ENCODE data around the gene TAS2R50. TPM values are rescaled to one million over a fixed set of nuclear protein-coding genes. Genes with fewer than 3 reads are reported as not detected.

Gene TAS2R50
- total RNA-seq, 2 experiments from 2014 or later = 0.95 to 1.4 TPM

DNA sequence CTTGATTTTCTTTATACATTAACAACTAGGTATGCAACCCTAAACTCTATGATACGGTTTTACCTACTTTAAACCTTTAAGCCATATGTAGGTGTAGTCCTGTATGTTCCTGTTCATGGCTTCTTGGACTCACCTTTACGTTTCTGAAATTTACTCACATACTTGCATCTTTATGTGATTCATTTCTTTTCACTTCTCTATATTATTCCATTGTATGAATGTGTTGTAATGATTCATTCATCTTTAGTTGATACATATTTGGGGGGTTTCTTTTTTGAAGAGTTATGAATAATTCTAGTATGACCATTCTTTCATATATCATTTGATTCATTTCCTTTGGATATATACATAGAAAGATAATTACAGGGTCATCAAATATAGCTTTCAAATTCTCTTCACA, 2.4 kb upstream of the TAS2R50 start:
- no peak overlapping the region for H3K27ac Mint-ChIP-seq
- no peak overlapping the region for H3K4me3 Mint-ChIP-seq
- peaks cover 12% of the 10 kb centered on the region for H3K9me3 Mint-ChIP-seq (ENCODE audit: insufficient read depth)
- ATAC-seq (no peak), DNase-seq (no peak)
- H3K36me3 Mint-ChIP-seq (ENCODE audit: low read depth) = peaks cover 29% of the 10 kb centered on the region
- CTCF ChIA-PET = no interaction called here
- H3K4me1 Mint-ChIP-seq (ENCODE audit: low read depth) = no peaks in the 10 kb centered on the region
- POLR2A ChIA-PET = no interaction called here
- peaks cover 9% of the 10 kb centered on the region for H3K27me3 Mint-ChIP-seq (ENCODE audit: low read depth)

DNA sequence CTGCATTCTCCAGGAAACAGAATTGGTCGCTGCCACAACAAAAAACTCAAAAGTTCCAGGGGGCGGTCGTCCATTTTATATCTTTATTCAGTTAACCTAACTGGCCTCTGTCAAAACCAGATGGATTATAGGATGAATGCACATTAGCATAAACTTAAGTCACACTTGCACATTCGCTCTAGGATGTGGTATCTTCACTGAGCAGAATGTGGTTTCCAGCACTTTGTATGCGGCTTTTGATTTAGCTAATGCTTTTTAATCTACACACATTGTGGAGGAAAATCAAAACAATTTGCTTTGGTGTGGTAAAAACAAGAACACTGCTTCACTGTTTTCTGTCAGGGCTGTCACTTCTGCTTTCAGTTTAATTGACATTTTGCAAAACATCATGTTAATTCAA, 4.5 kb downstream of the TAS2R50 start:
- H3K36me3 Mint-ChIP-seq (ENCODE audit: low read depth) = peaks cover 16% of the 10 kb centered on the region
- peaks cover 34% of the 10 kb centered on the region for H3K27me3 Mint-ChIP-seq (ENCODE audit: low read depth)
- no peaks in the 10 kb centered on the region for H3K9me3 Mint-ChIP-seq (ENCODE audit: insufficient read depth)
- peak; percentile 80 for DNase-seq
- peak; percentile 90 for ATAC-seq
- H3K4me1 Mint-ChIP-seq (ENCODE audit: low read depth) = peaks cover 24% of the 10 kb centered on the region
- H3K4me3 Mint-ChIP-seq = peak overlapping the region; percentile 35
- no peak overlapping the region for H3K27ac Mint-ChIP-seq
- ChIA-PET POLR2A (interaction anchor here (0.8 to 1.1 kb wide), 2 partner anchors 188 to 189 kb away, joined by 4 read pairs; partner anchors contain the start of gene SMIM10L1), CTCF (no interaction called here)

DNA sequence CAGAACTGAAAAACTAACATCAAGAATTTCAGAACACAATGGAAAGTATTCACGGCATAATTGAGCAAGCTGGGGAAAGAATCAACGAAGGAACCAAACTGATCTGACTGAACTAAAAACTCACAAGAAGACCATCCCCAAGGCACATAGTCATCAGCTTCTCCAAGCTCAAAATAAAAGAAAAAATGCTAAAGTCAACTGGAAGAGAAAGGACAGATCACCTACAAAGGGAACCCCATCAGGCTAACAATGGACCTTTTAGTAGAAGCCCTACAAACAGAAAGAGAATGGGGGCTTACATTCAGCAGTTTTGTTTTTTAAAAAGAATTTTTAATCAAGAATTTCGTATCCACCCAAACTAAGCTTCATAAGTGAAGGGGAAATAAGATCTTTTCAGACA, 11.7 kb downstream of the TAS2R50 start:
- peaks cover 17% of the 10 kb centered on the region for H3K36me3 Mint-ChIP-seq (ENCODE audit: low read depth)
- POLR2A ChIA-PET = no interaction called here
- H3K9me3 Mint-ChIP-seq (ENCODE audit: insufficient read depth) = no peaks in the 10 kb centered on the region
- no peaks in the 10 kb centered on the region for H3K4me1 Mint-ChIP-seq (ENCODE audit: low read depth)
- CTCF ChIA-PET = interaction anchor here (1.6 kb wide), 1 partner anchor 11 kb away, joined by 4 read pairs; no protein-coding TSS in a partner anchor
- H3K4me3 Mint-ChIP-seq = no peak overlapping the region
- H3K27ac Mint-ChIP-seq = no peak overlapping the region
- ATAC-seq (no peak), DNase-seq (no peak)
- H3K27me3 Mint-ChIP-seq (ENCODE audit: low read depth) = peaks cover 26% of the 10 kb centered on the region

DNA sequence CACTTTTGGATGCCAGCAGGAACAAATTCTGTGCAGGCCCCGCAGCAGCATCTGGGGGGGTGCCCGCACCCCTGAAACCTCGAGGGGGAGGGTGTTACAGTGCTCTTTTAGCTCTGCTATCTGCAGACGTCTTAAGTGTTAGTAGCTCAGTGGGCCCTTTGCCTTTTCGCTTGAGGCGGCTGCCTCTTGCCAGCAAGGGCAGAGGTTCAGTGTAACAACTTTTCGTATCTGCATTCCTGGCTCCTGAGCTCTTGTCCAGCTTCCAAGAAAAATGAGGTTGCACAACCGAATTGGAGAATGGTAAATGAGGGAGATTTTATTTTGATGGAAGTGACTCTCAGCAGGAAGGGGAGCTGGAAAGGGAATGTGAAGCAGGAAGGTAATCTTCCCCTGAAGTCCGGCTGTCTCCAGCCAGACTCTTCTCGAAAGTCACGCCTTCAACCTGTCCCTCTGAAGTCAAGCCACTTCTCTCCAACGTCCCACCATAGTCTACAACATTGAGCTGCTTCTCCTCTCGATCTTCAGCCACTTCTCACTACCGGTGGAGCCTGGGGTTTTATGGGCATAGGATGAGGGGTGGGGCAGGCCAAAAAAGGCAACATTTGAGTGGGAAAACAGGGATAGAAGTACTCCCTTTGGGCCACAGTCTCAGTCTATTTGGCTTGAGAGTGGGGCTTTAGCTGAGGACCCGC, 17.8 kb downstream of the TAS2R50 start:
- no peak for ATAC-seq
- ChIA-PET CTCF (interaction anchor here (0.9 kb wide), 1 partner anchor 518 kb away, joined by 3 read pairs; no protein-coding TSS in a partner anchor), POLR2A (no interaction called here)
- Mint-ChIP-seq H3K9me3 (ENCODE audit: insufficient read depth) (no peaks in the 10 kb centered on the region), H3K27ac (no peak overlapping the region), H3K4me1 (ENCODE audit: low read depth) (peaks cover 1% of the 10 kb centered on the region), H3K36me3 (ENCODE audit: low read depth) (peaks cover 15% of the 10 kb centered on the region), H3K4me3 (no peak overlapping the region), H3K27me3 (ENCODE audit: low read depth) (no peaks in the 10 kb centered on the region)
- DNase-seq = no peak

DNA sequence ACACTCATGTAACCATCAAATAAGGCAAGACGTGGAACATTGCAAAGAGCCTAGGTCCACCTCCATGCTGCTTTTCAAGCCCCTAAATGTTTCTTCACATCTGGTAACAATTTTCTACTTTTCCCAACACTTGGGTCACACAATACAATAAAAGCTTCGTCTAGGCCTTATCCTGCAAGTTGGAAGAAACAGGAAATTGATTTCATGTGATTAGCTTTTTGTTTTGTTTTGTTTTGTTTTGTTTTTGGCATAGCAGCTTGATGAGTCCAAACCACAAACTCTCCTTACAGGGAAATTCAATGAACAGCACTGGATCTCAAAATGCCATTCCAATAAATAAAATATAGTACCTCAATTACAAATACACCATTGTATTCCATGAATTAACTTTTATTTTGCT, 19.3 kb downstream of the TAS2R50 start:
- POLR2A ChIA-PET = no interaction called here
- no peak overlapping the region for H3K4me3 Mint-ChIP-seq
- no peak for ATAC-seq
- CTCF ChIA-PET = no interaction called here
- H3K27ac Mint-ChIP-seq = no peak overlapping the region
- no peak for DNase-seq
- peaks cover 11% of the 10 kb centered on the region for H3K36me3 Mint-ChIP-seq (ENCODE audit: low read depth)
- H3K9me3 Mint-ChIP-seq (ENCODE audit: insufficient read depth) = no peaks in the 10 kb centered on the region
- peaks cover 1% of the 10 kb centered on the region for H3K4me1 Mint-ChIP-seq (ENCODE audit: low read depth)
- no peaks in the 10 kb centered on the region for H3K27me3 Mint-ChIP-seq (ENCODE audit: low read depth)

DNA sequence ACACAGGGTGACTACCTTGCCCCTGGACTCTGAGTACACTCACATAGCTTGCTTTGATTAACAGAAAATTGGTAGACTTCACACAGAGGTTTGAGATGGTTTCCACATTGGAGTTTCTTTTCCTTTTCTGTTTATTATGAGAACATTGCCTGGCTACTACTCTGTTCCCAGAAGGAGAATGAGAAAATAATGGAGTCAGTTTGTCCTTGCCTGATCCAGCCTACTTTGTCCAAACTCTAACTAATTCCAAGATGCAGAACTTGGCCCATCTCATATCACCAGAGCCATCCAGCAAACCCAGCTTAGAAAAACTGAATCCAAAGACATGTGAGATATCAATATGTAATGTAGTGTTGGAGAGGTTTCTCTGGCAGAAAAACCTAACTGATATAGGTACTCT, 20.4 kb downstream of the TAS2R50 start:
- ChIA-PET POLR2A (no interaction called here), CTCF (no interaction called here)

DNA sequence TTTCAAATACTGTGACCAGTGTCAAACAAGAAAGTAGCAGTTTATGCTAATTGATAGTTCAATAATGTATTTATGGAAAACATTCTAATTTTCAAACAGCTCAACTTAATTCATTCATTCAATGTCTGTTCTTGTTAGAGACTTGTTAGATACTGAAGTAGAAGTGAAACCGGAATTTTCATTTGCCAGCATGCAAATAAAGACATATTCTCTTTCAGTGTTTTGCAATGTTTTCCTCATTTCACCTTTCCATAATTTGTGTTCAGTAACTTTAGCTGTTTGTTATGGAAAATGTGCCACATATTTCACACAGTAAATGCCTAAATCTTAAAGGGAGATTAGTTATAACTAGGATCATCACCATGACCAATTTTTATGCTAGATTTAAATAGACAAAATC, 21.2 kb downstream of the TAS2R50 start:
- CTCF ChIA-PET = no interaction called here
- no peaks in the 10 kb centered on the region for H3K9me3 Mint-ChIP-seq (ENCODE audit: insufficient read depth)

More for the DNA sequence above, 20.4 kb downstream of the TAS2R50 start:
- Mint-ChIP-seq H3K9me3 (ENCODE audit: insufficient read depth) (no peaks in the 10 kb centered on the region), H3K4me1 (ENCODE audit: low read depth) (peaks cover 1% of the 10 kb centered on the region), H3K36me3 (ENCODE audit: low read depth) (peaks cover 11% of the 10 kb centered on the region), H3K27ac (no peak overlapping the region), H3K27me3 (ENCODE audit: low read depth) (no peaks in the 10 kb centered on the region), H3K4me3 (no peak overlapping the region)
- DNase-seq (no peak), ATAC-seq (no peak)

DNA sequence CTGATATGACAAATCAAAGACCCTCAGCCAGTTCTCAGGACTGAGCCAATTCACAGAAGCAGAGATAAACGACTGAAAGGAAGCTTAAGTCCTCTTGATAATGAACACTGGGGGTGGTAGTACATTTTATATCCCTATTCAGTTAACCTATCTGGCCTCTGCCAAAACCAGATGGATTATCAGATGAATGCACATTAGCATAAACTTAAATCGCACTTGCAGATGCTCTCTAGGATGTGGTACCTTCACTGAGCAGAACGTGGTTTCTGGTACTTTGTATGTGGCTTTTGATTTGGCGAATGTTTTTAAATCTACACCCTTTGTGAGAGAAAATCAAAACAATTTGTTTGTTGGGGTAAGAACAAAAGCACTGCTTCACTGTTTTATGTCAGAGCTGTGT, 26.5 kb downstream of the TAS2R50 start:
- CTCF ChIA-PET = interaction anchor here (0.7 kb wide), 1 partner anchor 111 kb away, joined by 3 read pairs; the partner anchor contains the start of gene PRR4
- peak; percentile 37 for DNase-seq
- peaks cover 19% of the 10 kb centered on the region for H3K36me3 Mint-ChIP-seq (ENCODE audit: low read depth)

More for the DNA sequence above, 21.2 kb downstream of the TAS2R50 start:
- H3K4me3 Mint-ChIP-seq = no peak overlapping the region
- ATAC-seq = no peak
- peaks cover 8% of the 10 kb centered on the region for H3K4me1 Mint-ChIP-seq (ENCODE audit: low read depth)
- DNase-seq = no peak
- H3K36me3 Mint-ChIP-seq (ENCODE audit: low read depth) = peaks cover 11% of the 10 kb centered on the region
- POLR2A ChIA-PET = no interaction called here
- H3K27ac Mint-ChIP-seq = no peak overlapping the region
- no peaks in the 10 kb centered on the region for H3K27me3 Mint-ChIP-seq (ENCODE audit: low read depth)

DNA sequence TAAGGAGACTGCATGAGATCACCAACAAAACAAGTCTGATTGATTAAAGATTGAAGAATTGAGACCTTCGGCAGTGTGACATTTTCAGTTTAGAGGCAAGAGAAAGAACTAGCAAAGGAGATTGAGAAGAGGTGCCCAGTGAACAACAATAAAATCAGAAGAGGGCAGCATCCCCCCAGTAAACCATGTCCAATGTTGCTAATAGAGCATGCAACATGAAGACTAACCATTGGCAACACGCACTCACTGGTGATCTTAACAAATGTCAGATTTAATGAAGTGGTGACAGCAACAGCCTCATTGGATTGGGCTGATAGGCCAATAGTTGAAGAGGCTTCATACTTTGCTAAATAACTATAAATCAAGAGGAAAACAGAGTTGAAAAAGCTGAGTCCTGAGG, 26.9 kb downstream of the TAS2R50 start:
- no peaks in the 10 kb centered on the region for H3K27me3 Mint-ChIP-seq (ENCODE audit: low read depth)
- peak; percentile 23 for DNase-seq
- no peak overlapping the region for H3K27ac Mint-ChIP-seq
- peaks cover 29% of the 10 kb centered on the region for H3K4me1 Mint-ChIP-seq (ENCODE audit: low read depth)
- peaks cover 22% of the 10 kb centered on the region for H3K36me3 Mint-ChIP-seq (ENCODE audit: low read depth)
- ChIA-PET CTCF (interaction anchor here (0.7 kb wide), 1 partner anchor 111 kb away, joined by 3 read pairs; the partner anchor contains the start of gene PRR4), POLR2A (no interaction called here)
- no peak overlapping the region for H3K4me3 Mint-ChIP-seq
- no peak for ATAC-seq
- H3K9me3 Mint-ChIP-seq (ENCODE audit: insufficient read depth) = peaks cover 12% of the 10 kb centered on the region

More for the DNA sequence above, 26.5 kb downstream of the TAS2R50 start:
- peak; percentile 51 for ATAC-seq
- H3K27ac Mint-ChIP-seq = no peak overlapping the region
- peaks cover 29% of the 10 kb centered on the region for H3K4me1 Mint-ChIP-seq (ENCODE audit: low read depth)
- peaks cover 9% of the 10 kb centered on the region for H3K9me3 Mint-ChIP-seq (ENCODE audit: insufficient read depth)
- no peaks in the 10 kb centered on the region for H3K27me3 Mint-ChIP-seq (ENCODE audit: low read depth)
- no peak overlapping the region for H3K4me3 Mint-ChIP-seq
- POLR2A ChIA-PET = interaction anchor here (1.0 kb wide), 1 partner anchor 211 kb away, joined by 3 read pairs; the partner anchor contains the start of gene SMIM10L1

DNA sequence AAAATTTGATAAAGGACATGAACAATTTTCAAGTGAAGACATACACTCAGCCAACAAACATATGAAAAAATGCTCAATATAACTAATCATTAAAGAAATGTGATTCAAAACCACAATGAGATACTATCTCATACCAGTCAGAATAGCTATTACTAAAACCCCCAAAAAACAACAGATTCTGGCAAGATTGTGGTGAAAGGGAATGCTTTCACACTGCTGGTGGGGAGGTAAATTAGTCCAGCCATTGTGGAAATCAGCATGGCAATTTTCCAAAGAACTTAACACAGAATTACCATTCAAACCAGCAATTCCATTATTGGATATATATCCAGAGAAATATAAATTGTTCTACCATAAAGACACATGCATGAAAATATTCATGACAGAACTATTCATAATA, 29.0 kb downstream of the TAS2R50 start:
- Mint-ChIP-seq H3K4me1 (ENCODE audit: low read depth) (peaks cover 35% of the 10 kb centered on the region), H3K27me3 (ENCODE audit: low read depth) (no peaks in the 10 kb centered on the region), H3K27ac (no peak overlapping the region), H3K4me3 (no peak overlapping the region), H3K9me3 (ENCODE audit: insufficient read depth) (peaks cover 24% of the 10 kb centered on the region), H3K36me3 (ENCODE audit: low read depth) (peaks cover 24% of the 10 kb centered on the region)
- ATAC-seq (no peak), DNase-seq (no peak)
- ChIA-PET POLR2A (no interaction called here), CTCF (no interaction called here)

DNA sequence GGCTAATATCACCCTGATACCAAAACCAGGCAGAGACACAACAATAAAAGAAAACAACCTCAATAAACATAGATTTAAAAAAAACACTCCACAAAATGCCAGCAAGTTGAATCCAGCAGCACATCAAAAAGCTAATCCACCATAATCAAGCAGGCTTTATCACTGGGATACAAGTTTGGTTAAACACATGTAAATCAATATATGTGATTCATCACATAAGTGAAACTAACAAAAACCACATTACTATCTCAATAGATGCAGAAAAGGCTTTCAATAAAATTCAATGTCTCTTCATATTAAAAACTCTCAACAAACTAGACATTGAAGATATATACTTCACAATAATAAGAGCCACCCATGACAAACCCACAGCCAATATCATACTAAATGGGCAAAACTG, 30.6 kb downstream of the TAS2R50 start:
- H3K4me3 Mint-ChIP-seq = no peak overlapping the region
- no peaks in the 10 kb centered on the region for H3K27me3 Mint-ChIP-seq (ENCODE audit: low read depth)
- H3K27ac Mint-ChIP-seq = no peak overlapping the region
- ATAC-seq = no peak
- POLR2A ChIA-PET = no interaction called here
- DNase-seq = no peak
- H3K36me3 Mint-ChIP-seq (ENCODE audit: low read depth) = peaks cover 27% of the 10 kb centered on the region
- H3K9me3 Mint-ChIP-seq (ENCODE audit: insufficient read depth) = peaks cover 25% of the 10 kb centered on the region
- peaks cover 33% of the 10 kb centered on the region for H3K4me1 Mint-ChIP-seq (ENCODE audit: low read depth)
- CTCF ChIA-PET = no interaction called here

DNA sequence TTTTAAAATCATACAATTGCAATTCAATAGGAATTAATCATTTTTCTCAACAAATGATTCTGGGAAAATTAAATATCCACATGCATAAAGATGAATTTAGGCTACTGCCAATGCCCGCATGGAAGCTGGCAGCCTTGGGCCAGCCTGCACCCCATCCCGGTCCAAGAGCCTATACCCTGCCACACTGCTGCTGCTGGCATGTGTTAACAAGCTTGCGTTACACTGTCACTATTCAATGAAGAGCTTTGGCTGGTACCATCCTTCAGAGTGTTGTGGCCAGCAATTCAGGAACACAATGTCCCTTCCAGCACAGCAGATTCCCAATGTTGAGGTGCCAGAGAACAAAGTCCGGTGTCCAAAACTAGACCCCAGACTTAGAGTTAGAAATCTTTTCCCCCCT, 34.1 kb downstream of the TAS2R50 start:
- Mint-ChIP-seq H3K9me3 (ENCODE audit: insufficient read depth) (peaks cover 40% of the 10 kb centered on the region), H3K27me3 (ENCODE audit: low read depth) (no peaks in the 10 kb centered on the region), H3K4me3 (no peak overlapping the region), H3K27ac (no peak overlapping the region), H3K36me3 (ENCODE audit: low read depth) (peaks cover 41% of the 10 kb centered on the region), H3K4me1 (ENCODE audit: low read depth) (peaks cover 20% of the 10 kb centered on the region)
- CTCF ChIA-PET = no interaction called here
- no peak for DNase-seq
- ATAC-seq = no peak
- POLR2A ChIA-PET = no interaction called here

All from activated CD8-positive, alpha-beta T cell treated with anti-CD3 and anti-CD28 coated beads, Interleukin-2, amount 10 ng/mL, durations not matched to agents 7 days and 5 days (primary cell).